ENCODE data around the gene UGT1A9. TPM values are rescaled to one million over a fixed set of nuclear protein-coding genes. Genes with fewer than 3 reads are reported as not detected.

The UGT1A9 gene
- total and polyA plus RNA-seq, 2 of the 4 experiments (the other 2 are of a cell fraction) = not detected

- no peaks in the 10 kb centered on the region for H3K9me1 ChIP-seq (ENCODE audit: insufficient read depth, low read length)
- H2AFZ ChIP-seq (replicated peaks; ENCODE audit: low read length, poor library complexity) = no peak overlapping the region
- H3K14ac ChIP-seq (replicated peaks; ENCODE audit: low read depth, low read length) = no peak overlapping the region
- H3K27ac ChIP-seq (ENCODE audit: insufficient read depth, low read length) = no peak overlapping the region
- TF ChIP-seq RAD21 (IDR thresholded peaks at IDR 0.05; ENCODE audit: low read length) = no peak
- no peak for TF ChIP-seq CEBPB (IDR thresholded peaks at IDR 0.05; ENCODE audit: low read depth, low read length)
- ChIA-PET CTCF (no interaction called here), POLR2A (ENCODE audit: unreplicated experiment) (no interaction called here)
- H2BK15ac ChIP-seq (ENCODE audit: low read depth, low read length) = no peak overlapping the region
- in situ Hi-C loops (cut with MboI; ENCODE audit: low sequenced_read_pairs) = no loop called here
- H2BK120ac ChIP-seq (ENCODE audit: low read depth, low read length) = no peak overlapping the region
- H4K20me1 ChIP-seq (ENCODE audit: insufficient read depth, low read length) = no peaks in the 10 kb centered on the region
- H4K5ac ChIP-seq (ENCODE audit: low read depth, low read length) = no peak overlapping the region
- no TSS peak for BruUV-seq (replicated peaks)
- H4K8ac ChIP-seq (ENCODE audit: low read depth in 2 of 2, low read length in 2 of 2) = no peak overlapping the region
- no peaks in the 10 kb centered on the region for H3K27me3 ChIP-seq (ENCODE audit: control insufficient read depth, insufficient read depth, low read length)
- no peak overlapping the region for H2BK20ac ChIP-seq (ENCODE audit: low read depth, low read length)
- no peak overlapping the region for H3K4me3 ChIP-seq (ENCODE audit: insufficient read depth, low read depth, low read length)
- no peaks in the 10 kb centered on the region for H3K79me1 ChIP-seq (ENCODE audit: low read depth in 1 of 2, low read length in 2 of 2)
- no peak overlapping the region for H3K9ac ChIP-seq (ENCODE audit: low read depth, low read length)
- H2AK5ac ChIP-seq (ENCODE audit: low read depth, low read length) = no peak overlapping the region
- dilution Hi-C loops (cut with HindIII; ENCODE audit: low sequenced_read_pairs, unreplicated experiment) = no loop called here
- no peaks in the 10 kb centered on the region for H3K36me3 ChIP-seq (ENCODE audit: control insufficient read depth, insufficient read depth, low read length)
- DNase-seq (no peak), ATAC-seq (ENCODE audit: low read depth) (no peak)
- intact Hi-C loops (cut with micrococcal nuclease) = no loop called here
- H4K91ac ChIP-seq (ENCODE audit: insufficient read depth, low read depth, low read length) = no peak overlapping the region
- H3K23ac ChIP-seq (ENCODE audit: low read depth, low read length) = no peak overlapping the region
- WGBS, 2 experiments (ENCODE audit: extremely low coverage in 2 of 2, insufficient read length in 1 of 2) = no CpG with 5 or more reads among the region's 1 CpG
- H3K4ac ChIP-seq (ENCODE audit: low read depth, low read length) = no peak overlapping the region
- no peak overlapping the region for H3K56ac ChIP-seq (ENCODE audit: extremely low read depth, insufficient read depth, low read length)
- no peaks in the 10 kb centered on the region for H3K9me3 ChIP-seq (ENCODE audit: control insufficient read depth, insufficient read depth, low read length)
- H3K4me1 ChIP-seq (ENCODE audit: control insufficient read depth, insufficient read depth, low read length) = no peaks in the 10 kb centered on the region
- H2BK5ac ChIP-seq (ENCODE audit: low read depth, low read length, poor library complexity, severe bottlenecking) = no peak overlapping the region
- no peak overlapping the region for H3K4me2 ChIP-seq (ENCODE audit: low read depth, low read length)
- H3K18ac ChIP-seq (ENCODE audit: low read depth, low read length) = no peak overlapping the region
- no peak overlapping the region for H2AK9ac ChIP-seq (replicated peaks; ENCODE audit: low read depth, low read length, poor library complexity)
These were observed 2.6 kb downstream of the UGT1A9 start for GRCh38 chr2:233674314-233674713.
